SK-N-MC (cell line): ENCODE measurements around the gene ST7L.

ENCODE experiments used
- DNase-seq: peaks from one replicate; pipeline ENCODE4 v3.0.0-alpha.2; 2011; ENCODE audit warnings: low read depth, low spot score
- H3K27ac ChIP-seq: fragments of 200-600 bp; sonication (generic); 2 replicates; pipeline ENCODE4 v1.5.1; 2016; ENCODE audit warnings: mixed run types
- H3K36me3 ChIP-seq: fragments of 200-600 bp; sonication (generic); 2 replicates; pipeline ENCODE4 v1.6.1; 2017; ENCODE audit warnings: antibody characterized with exemption, low read length, mixed read lengths; ENCODE audit not compliant: insufficient read depth
- H3K4me3 ChIP-seq: fragments of 200-600 bp; sonication (generic); 2 replicates; pipeline ENCODE4 v1.5.1; 2016
- H3K9ac ChIP-seq: fragments of 200-600 bp; sonication (generic); 2 replicates; pipeline ENCODE4 v1.8.0; 2017; ENCODE audit warnings: mixed run types, mixed read lengths; ENCODE audit not compliant: insufficient read length
- H3K9me3 ChIP-seq: fragments of 200-600 bp; sonication (generic); 2 replicates; pipeline ENCODE4 v1.6.1; 2017; ENCODE audit warnings: low read depth, mild to moderate bottlenecking, antibody characterized with exemption, low read length, moderate library complexity, mixed read lengths
- EZH2 ChIP-seq: fragments of 200-600 bp; sonication (generic); IDR thresholded peaks from one replicate; pipeline ENCODE4 v1.6.1; 2017; ENCODE audit warnings: antibody characterized with exemption
- FOXP2 ChIP-seq: optimal IDR thresholded peaks from 2 replicates; pipeline ENCODE3; 2011; ENCODE audit warnings: mild to moderate bottlenecking, moderate library complexity; ENCODE audit not compliant: insufficient read depth; ENCODE audit errors: extremely low read length, control extremely low read depth
- POLR2AphosphoS5 ChIP-seq: IDR thresholded peaks from 2 replicates; pipeline ENCODE4 v1.6.1; 2012; ENCODE audit warnings: mild to moderate bottlenecking, low read depth, low read length, borderline replicate concordance

The ST7L gene

GRCh38 chr1:112522621-112523020, 96.3 kb downstream of the ST7L start:
- Histone ChIP-seq H3K9ac (no peak overlapping the region), H3K36me3 (no peaks in the 10 kb centered on the region; the same call in 1 of the 2 replicates), H3K9me3 (no peaks in the 10 kb centered on the region), H3K4me3 (no peak overlapping the region), H3K27ac (no peak overlapping the region)
- TF ChIP-seq POLR2AphosphoS5 (no peak), FOXP2 (no peak), EZH2 (no peak)
- no peak for DNase-seq

DNA sequence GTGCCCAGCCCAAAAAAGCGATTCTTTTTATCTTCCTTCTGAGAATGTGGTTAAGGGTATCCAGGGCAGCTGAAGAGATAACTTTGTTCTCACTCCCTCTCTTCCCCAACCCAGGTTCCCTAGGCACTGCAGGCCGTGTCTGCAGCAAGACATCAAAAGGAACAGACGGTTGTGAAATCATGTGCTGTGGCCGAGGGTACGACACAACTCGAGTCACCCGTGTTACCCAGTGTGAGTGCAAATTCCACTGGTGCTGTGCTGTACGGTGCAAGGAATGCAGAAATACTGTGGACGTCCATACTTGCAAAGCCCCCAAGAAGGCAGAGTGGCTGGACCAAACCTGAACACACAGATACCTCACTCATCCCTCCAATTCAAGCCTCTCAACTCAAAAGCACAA, 98.8 kb downstream of the ST7L start:
- Histone ChIP-seq H3K36me3 (no peaks in the 10 kb centered on the region), H3K9ac (no peak overlapping the region), H3K27ac (no peak overlapping the region), H3K9me3 (no peaks in the 10 kb centered on the region), H3K4me3 (no peak overlapping the region)
- DNase-seq, result no peak
- TF ChIP-seq EZH2 (no peak), FOXP2 (no peak), POLR2AphosphoS5 (no peak)

DNA sequence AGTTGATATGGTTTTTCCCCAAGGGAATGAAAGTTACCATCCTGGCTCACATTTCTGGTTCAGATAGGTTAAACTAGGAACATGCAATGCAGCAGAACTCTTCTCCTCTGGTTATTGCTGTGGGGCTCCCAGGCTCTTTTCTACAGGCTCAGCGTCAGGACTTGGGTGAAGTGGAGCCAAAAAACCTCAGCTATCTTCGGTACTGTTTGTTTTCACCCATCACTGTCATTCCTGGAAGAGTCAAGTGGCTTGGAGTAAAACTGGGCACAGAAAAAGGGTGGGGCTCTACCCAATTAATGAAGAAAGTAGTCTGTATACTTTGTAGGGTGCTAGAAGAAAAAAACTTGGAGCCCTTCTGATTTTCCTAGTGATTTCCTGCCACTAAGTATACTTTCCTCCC, 100.8 kb downstream of the ST7L start:
- Histone ChIP-seq H3K4me3 (no peak overlapping the region), H3K36me3 (no peaks in the 10 kb centered on the region), H3K27ac (no peak overlapping the region), H3K9ac (no peak overlapping the region), H3K9me3 (no peaks in the 10 kb centered on the region)
- TF ChIP-seq POLR2AphosphoS5 (no peak), FOXP2 (no peak), EZH2 (no peak)
- no peak for DNase-seq

DNA sequence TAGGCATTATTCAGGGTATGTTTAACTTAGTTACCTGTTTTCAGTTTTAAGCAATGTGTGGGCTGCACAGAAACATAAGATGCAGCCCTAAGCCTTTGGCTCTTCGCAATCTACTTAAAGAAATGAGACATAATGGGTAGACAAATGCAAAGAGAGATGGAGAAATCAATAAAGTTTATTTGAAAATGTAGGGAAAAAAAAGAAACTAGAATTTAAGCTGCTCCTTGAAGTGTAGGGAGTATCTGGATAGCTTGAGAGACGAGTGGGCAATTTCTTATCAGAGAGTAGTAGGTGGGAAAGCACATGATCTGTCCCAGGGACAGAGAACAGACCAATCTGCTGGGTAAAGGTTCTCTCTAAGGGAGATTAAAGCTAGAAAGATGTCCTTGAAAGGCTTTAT, 101.3 kb downstream of the ST7L start:
- H3K9ac ChIP-seq, result no peak overlapping the region
- TF ChIP-seq POLR2AphosphoS5, result no peak
- TF ChIP-seq EZH2, result no peak
- no peak for TF ChIP-seq FOXP2
- DNase-seq, result no peak
- no peaks in the 10 kb centered on the region for H3K36me3 ChIP-seq
- H3K4me3 ChIP-seq, result no peak overlapping the region
- H3K27ac ChIP-seq, result no peak overlapping the region
- H3K9me3 ChIP-seq, result no peaks in the 10 kb centered on the region

- Histone ChIP-seq H3K9ac (no peak overlapping the region), H3K4me3 (no peak overlapping the region), H3K36me3 (no peaks in the 10 kb centered on the region), H3K27ac (no peak overlapping the region), H3K9me3 (no peaks in the 10 kb centered on the region)
- DNase-seq, result no peak
- TF ChIP-seq POLR2AphosphoS5 (no peak), EZH2 (no peak), FOXP2 (no peak)
Observed at GRCh38 chr1:112517231-112517630, 101.7 kb downstream of the ST7L start.

GRCh38 chr1:112516141-112516540, 102.8 kb downstream of the ST7L start:
- Histone ChIP-seq H3K9me3 (no peaks in the 10 kb centered on the region), H3K4me3 (no peak overlapping the region), H3K27ac (no peak overlapping the region), H3K36me3 (no peaks in the 10 kb centered on the region), H3K9ac (no peak overlapping the region)
- DNase-seq, result no peak
- no peak for TF ChIP-seq FOXP2
- TF ChIP-seq POLR2AphosphoS5, result no peak
- TF ChIP-seq EZH2, result no peak

GRCh38 chr1:112515311-112516009, 103.5 kb downstream of the ST7L start:
- H3K9me3 ChIP-seq, result no peaks in the 10 kb centered on the region
- no peak for DNase-seq
- no peak overlapping the region for H3K4me3 ChIP-seq
- H3K9ac ChIP-seq, result no peak overlapping the region
- no peaks in the 10 kb centered on the region for H3K36me3 ChIP-seq
- TF ChIP-seq FOXP2 (no peak), EZH2 (no peak), POLR2AphosphoS5 (no peak)
- no peak overlapping the region for H3K27ac ChIP-seq

GRCh38 chr1:112514901-112515300, 104.0 kb downstream of the ST7L start:
- no peak overlapping the region for H3K9ac ChIP-seq
- H3K36me3 ChIP-seq, result no peaks in the 10 kb centered on the region
- no peak overlapping the region for H3K4me3 ChIP-seq
- TF ChIP-seq EZH2 (no peak), FOXP2 (no peak), POLR2AphosphoS5 (no peak)
- no peak overlapping the region for H3K27ac ChIP-seq
- no peak for DNase-seq
- no peaks in the 10 kb centered on the region for H3K9me3 ChIP-seq

GRCh38 chr1:112513112-112513870, 105.7 kb downstream of the ST7L start:
- TF ChIP-seq POLR2AphosphoS5, result no peak
- no peak for TF ChIP-seq EZH2
- no peak for TF ChIP-seq FOXP2
- H3K27ac ChIP-seq, result no peak overlapping the region
- no peak overlapping the region for H3K4me3 ChIP-seq
- DNase-seq, result no peak
- H3K9ac ChIP-seq, result no peak overlapping the region
- no peaks in the 10 kb centered on the region for H3K36me3 ChIP-seq
- H3K9me3 ChIP-seq, result no peaks in the 10 kb centered on the region
